HEK293T (cell line): ENCODE data around the gene SLCO4A1.

Experiments
- ARNT ChIP-seq: fragments of 450-650 bp; IDR thresholded peaks from 2 replicates; pipeline ENCODE4 v1.6.1; 2017; ENCODE audit warnings: mild to moderate bottlenecking
- BHLHE40 ChIP-seq: fragments of 450-650 bp; IDR thresholded peaks from 2 replicates; pipeline ENCODE4 v1.6.1; 2016; ENCODE audit warnings: mild to moderate bottlenecking, moderate library complexity, borderline replicate concordance
- CTBP1 ChIP-seq: fragments of 450-650 bp; IDR thresholded peaks from 2 replicates; pipeline ENCODE4 v1.6.1; 2016; ENCODE audit warnings: borderline replicate concordance
- ELF4 ChIP-seq: fragments of 450-650 bp; IDR thresholded peaks from 2 replicates; pipeline ENCODE4 v1.6.1; 2017; ENCODE audit warnings: antibody characterized with exemption
- FOXA1 ChIP-seq: fragments of 450-650 bp; IDR thresholded peaks from 2 replicates; pipeline ENCODE4 v1.6.1; 2016; ENCODE audit warnings: mild to moderate bottlenecking
- FOXK2 ChIP-seq: fragments of 450-650 bp; IDR thresholded peaks from 2 replicates; pipeline ENCODE4 v1.6.1; 2016; ENCODE audit warnings: mild to moderate bottlenecking
- FOXM1 ChIP-seq: fragments of 450-650 bp; IDR thresholded peaks from 2 replicates; pipeline ENCODE4 v1.6.1; 2017; ENCODE audit warnings: mild to moderate bottlenecking, borderline replicate concordance
- PKNOX1 ChIP-seq: fragments of 450-650 bp; IDR thresholded peaks from 2 replicates; pipeline ENCODE4 v1.6.1; 2016
- SP1 ChIP-seq: fragments of 450-650 bp; IDR thresholded peaks from 2 replicates; pipeline ENCODE4 v1.6.1; 2017
- SUZ12 ChIP-seq: fragments of 450-650 bp; IDR thresholded peaks from 2 replicates; pipeline ENCODE4 v1.6.1; 2016; ENCODE audit warnings: mild to moderate bottlenecking
- TARDBP ChIP-seq: fragments of 450-650 bp; IDR thresholded peaks from 2 replicates; pipeline ENCODE4 v1.6.1; 2016

GRCh38 chr20:62660240-62660615 is 17.9 kb downstream of the SLCO4A1 start:
- TF ChIP-seq FOXM1 (no peak), TARDBP (no peak), SUZ12 (no peak), FOXK2 (no peak), SP1 (no peak), FOXA1 (no peak), BHLHE40 (no peak), ELF4 (no peak), PKNOX1 (no peak), CTBP1 (no peak), ARNT (no peak)
